Mammary epithelial cell (primary cell): ENCODE measurements around the gene MAN1A2.

Experiments used
- CTCF ChIP-seq, 2 donors: IDR thresholded peaks in 1 of 2; conservative IDR thresholded peaks in 1 of 2; 2 replicates each; pipeline ENCODE4 v1.5.1; 2011 to 2012; ENCODE audit warnings: inconsistent platforms in 2 of 2, low read length in 2 of 2, mild to moderate bottlenecking in 2 of 2, control low read depth in 1 of 2, low read depth in 1 of 2; ENCODE audit not compliant: insufficient read depth in 1 of 2; ENCODE audit errors: extremely low read depth in 1 of 2
- EZH2 ChIP-seq: IDR thresholded peaks from 2 replicates; pipeline ENCODE4 v1.6.1; 2012; ENCODE audit warnings: low read length, inconsistent platforms, borderline replicate concordance

GRCh38 chr1:117341123-117341522 lies 26.1 kb upstream of the MAN1A2 start:
- TF ChIP-seq CTCF (conservative IDR thresholded peaks at IDR 0.05 in 1 of 2, IDR thresholded peaks at IDR 0.05 in 1 of 2; ENCODE audit: extremely low read depth in 1 of 2, insufficient read depth in 1 of 2, low read depth in 1 of 2, low read length in 2 of 2) (no peak), EZH2 (no peak)
